ENCODE data around the gene ATCAY. TPM values are rescaled to one million over a fixed set of nuclear protein-coding genes. Genes with fewer than 3 reads are reported as not detected.

Gene ATCAY
- total and polyA plus RNA-seq, 2 of the 4 experiments (the other 2 are of a cell fraction) = 0.31 to 0.36 TPM

GRCh38 chr19:3949294-3949693, 68.8 kb downstream of the ATCAY start:
- POLR2A ChIA-PET (ENCODE audit: unreplicated experiment) = no interaction called here
- no peak overlapping the region for H4K8ac ChIP-seq (ENCODE audit: low read depth in 2 of 2, low read length in 2 of 2)
- 58% methylated on average over 2 of the region's 11 CpGs; no CpG with 5 or more reads in 1 of the 2 experiments for WGBS, 2 experiments (ENCODE audit: extremely low coverage in 2 of 2, insufficient read length in 1 of 2)

More at GRCh38 chr19:3949294-3949693, 68.8 kb downstream of the ATCAY start:
- dilution Hi-C loops (cut with HindIII; ENCODE audit: low sequenced_read_pairs, unreplicated experiment) = no loop called here
- peaks cover 7% of the 10 kb centered on the region for H3K4me1 ChIP-seq (ENCODE audit: control insufficient read depth, insufficient read depth, low read length)
- no peak overlapping the region for H3K56ac ChIP-seq (ENCODE audit: extremely low read depth, insufficient read depth, low read length)
- no peak for DNase-seq
- H3K18ac ChIP-seq (ENCODE audit: low read depth, low read length) = no peak overlapping the region
- no peak overlapping the region for H2BK20ac ChIP-seq (ENCODE audit: low read depth, low read length)
- H3K14ac ChIP-seq (replicated peaks; ENCODE audit: low read depth, low read length) = no peak overlapping the region
- H2BK5ac ChIP-seq (ENCODE audit: low read depth, low read length, poor library complexity, severe bottlenecking) = no peak overlapping the region
- no peak overlapping the region for H3K4me3 ChIP-seq (ENCODE audit: insufficient read depth, low read depth, low read length)
- no peak overlapping the region for H2AK9ac ChIP-seq (replicated peaks; ENCODE audit: low read depth, low read length, poor library complexity)
- no peak overlapping the region for H2AFZ ChIP-seq (replicated peaks; ENCODE audit: low read length, poor library complexity)
- no peak overlapping the region for H2AK5ac ChIP-seq (ENCODE audit: low read depth, low read length)
- H3K9me3 ChIP-seq (ENCODE audit: control insufficient read depth, insufficient read depth, low read length) = no peaks in the 10 kb centered on the region
- no peak overlapping the region for H3K4ac ChIP-seq (ENCODE audit: low read depth, low read length)
- H3K4me2 ChIP-seq (ENCODE audit: low read depth, low read length) = no peak overlapping the region
- H4K5ac ChIP-seq (ENCODE audit: low read depth, low read length) = no peak overlapping the region
- no TSS peak for BruUV-seq (replicated peaks)
- no peak overlapping the region for H4K91ac ChIP-seq (ENCODE audit: insufficient read depth, low read depth, low read length)
- peaks cover 4 to 16% of the 10 kb centered on the region in 2 experiments; a peak in 3 of 4 replicates for H3K79me1 ChIP-seq (ENCODE audit: low read depth in 1 of 2, low read length in 2 of 2)
- peaks cover 29% of the 10 kb centered on the region for H4K20me1 ChIP-seq (ENCODE audit: insufficient read depth, low read length)
- no peak overlapping the region for H3K27ac ChIP-seq (ENCODE audit: insufficient read depth, low read length)
- no peak overlapping the region for H2BK120ac ChIP-seq (ENCODE audit: low read depth, low read length)
- ATAC-seq (ENCODE audit: low read depth) = no peak
- no peak overlapping the region for H2BK15ac ChIP-seq (ENCODE audit: low read depth, low read length)
- H3K9me1 ChIP-seq (ENCODE audit: insufficient read depth, low read length) = 0 out of 2 replicates have a peak, but pooled peaks cover 4% of the 10 kb centered on the region
- in situ Hi-C loops (cut with MboI; ENCODE audit: low sequenced_read_pairs) = no loop called here
- CTCF ChIA-PET = no interaction called here
- H3K36me3 ChIP-seq (ENCODE audit: control insufficient read depth, insufficient read depth, low read length) = no peaks in the 10 kb centered on the region
- H3K9ac ChIP-seq (ENCODE audit: low read depth, low read length) = no peak overlapping the region
- no peak overlapping the region for H3K23ac ChIP-seq (ENCODE audit: low read depth, low read length)
- intact Hi-C loops (cut with micrococcal nuclease) = no loop called here
- TF ChIP-seq RCOR1 (IDR thresholded peaks at IDR 0.05; ENCODE audit: insufficient replicate concordance, low read length) = no peak
- TF ChIP-seq USF2 (IDR thresholded peaks at IDR 0.05; ENCODE audit: low read depth, low read length) = no peak
- TF ChIP-seq CHD1 (IDR thresholded peaks at IDR 0.05; ENCODE audit: low read depth, low read length) = no peak
- no peak for TF ChIP-seq FOS (IDR thresholded peaks at IDR 0.05; ENCODE audit: low read depth, low read length)
- no peak for TF ChIP-seq MAFK (IDR thresholded peaks at IDR 0.05; ENCODE audit: low read depth, low read length)
- TF ChIP-seq MXI1 (IDR thresholded peaks at IDR 0.05; ENCODE audit: borderline replicate concordance, low read depth, low read length) = no peak
- TF ChIP-seq CEBPB (IDR thresholded peaks at IDR 0.05; ENCODE audit: low read depth, low read length) = no peak
- TF ChIP-seq SMC3 (IDR thresholded peaks at IDR 0.05; ENCODE audit: low read depth, low read length) = no peak
- no peak for TF ChIP-seq ELK1 (IDR thresholded peaks at IDR 0.05; ENCODE audit: borderline replicate concordance, low read depth, low read length)
- TF ChIP-seq RAD21 (IDR thresholded peaks at IDR 0.05; ENCODE audit: low read length) = no peak
- TF ChIP-seq RFX5 (IDR thresholded peaks at IDR 0.05; ENCODE audit: low read depth, low read length) = no peak
- no peak for TF ChIP-seq MAZ (IDR thresholded peaks at IDR 0.05; ENCODE audit: borderline replicate concordance, low read depth, low read length)
- no peak for TF ChIP-seq BHLHE40 (IDR thresholded peaks at IDR 0.05; ENCODE audit: low read depth, low read length)
- no peak for TF ChIP-seq POLR2A (IDR thresholded peaks at IDR 0.05; ENCODE audit: low read depth, low read length)
- no peak for TF ChIP-seq NFE2L2 (IDR thresholded peaks at IDR 0.05; ENCODE audit: low read depth, low read length)
- H3K27me3 ChIP-seq (ENCODE audit: control insufficient read depth, insufficient read depth, low read length) = no peaks in the 10 kb centered on the region
